ENCODE data around the gene CORO2A.
"Not testable (repeated sequence)": the region's sequence is repeated elsewhere in the genome, so short reads cannot be mapped to it uniquely, and the experiment has no call there.

The CORO2A gene

DNA sequence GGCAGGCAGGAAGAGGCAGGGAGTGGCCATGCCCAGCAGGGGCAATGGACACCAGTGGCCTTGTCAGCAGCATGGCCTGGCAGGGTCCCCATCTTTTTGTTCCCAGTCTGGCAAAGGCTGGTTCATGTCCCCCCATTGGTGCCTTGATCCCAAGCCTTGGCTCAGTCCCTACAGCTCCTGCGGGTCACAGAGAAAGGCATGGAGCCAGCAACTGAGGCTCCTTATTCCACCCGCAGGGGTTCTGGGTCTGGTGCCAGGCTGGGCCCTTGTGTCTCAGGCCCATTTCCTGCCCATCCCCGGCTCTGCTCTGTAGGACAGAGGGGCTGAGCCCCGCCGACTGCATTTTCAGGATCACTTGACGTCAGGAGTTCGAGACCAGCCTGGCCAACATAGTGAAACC, 87.4 kb downstream of the CORO2A start:
- no peak for DNase-seq

DNA sequence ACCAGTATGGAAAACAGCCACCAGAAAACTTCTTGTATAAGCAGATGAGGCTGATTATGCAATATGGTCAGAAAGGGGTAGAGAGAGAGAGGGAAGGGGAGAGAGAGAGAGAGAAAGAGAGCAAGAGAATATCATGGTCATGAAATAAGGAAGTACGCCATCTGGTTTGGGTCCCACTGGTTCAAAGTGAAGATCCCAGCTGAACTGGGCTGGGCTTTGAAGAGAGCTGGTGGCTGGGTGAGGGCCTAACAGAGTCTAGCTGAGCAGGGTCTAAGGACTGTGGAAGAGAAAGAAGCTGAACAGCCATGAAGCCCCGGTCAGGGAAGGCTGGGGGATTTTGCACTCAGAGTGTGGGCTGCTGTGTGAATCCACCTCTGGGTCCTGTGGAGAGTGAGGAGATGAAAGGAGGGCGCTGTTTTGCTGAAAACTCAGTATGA, 88.0 kb downstream of the CORO2A start:
- DNase-seq, result no peak

GRCh38 chr9:98101868-98102273, 90.6 kb downstream of the CORO2A start:
- peak; percentile 54 to 77 for DNase-seq

GRCh38 chr9:98101416-98101815, 91.0 kb downstream of the CORO2A start:
- DNase-seq, result no peak

GRCh38 chr9:98100456-98100855, 92.0 kb downstream of the CORO2A start:
- DNase-seq, result no peak

- no peak for DNase-seq
These were observed 92.5 kb downstream of the CORO2A start for GRCh38 chr9:98099898-98100297.

DNA sequence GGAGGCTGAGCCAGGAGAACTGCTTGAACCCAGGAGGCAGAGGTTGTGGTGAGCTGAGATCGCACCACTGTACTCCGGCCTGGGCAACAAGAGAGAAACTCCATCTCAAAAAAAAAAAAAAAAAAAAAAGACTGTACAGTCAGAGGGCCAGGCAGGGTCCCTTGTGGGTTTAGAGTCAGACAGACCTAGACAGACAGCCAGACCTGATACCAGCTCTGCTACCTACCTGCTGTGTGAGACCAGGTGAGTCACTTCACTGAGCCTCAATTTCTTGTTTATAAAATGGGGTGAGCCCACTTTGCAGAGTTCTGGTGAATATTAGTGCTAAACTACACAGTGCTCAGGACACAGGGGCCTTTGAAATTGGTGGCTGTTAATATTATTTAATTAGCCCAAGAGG, 93.1 kb downstream of the CORO2A start:
- DNase-seq, result no peak

- peak in 1 of 2 experiments; percentile 41 for DNase-seq
These were observed 94.6 kb downstream of the CORO2A start for GRCh38 chr9:98097836-98098235.

DNA sequence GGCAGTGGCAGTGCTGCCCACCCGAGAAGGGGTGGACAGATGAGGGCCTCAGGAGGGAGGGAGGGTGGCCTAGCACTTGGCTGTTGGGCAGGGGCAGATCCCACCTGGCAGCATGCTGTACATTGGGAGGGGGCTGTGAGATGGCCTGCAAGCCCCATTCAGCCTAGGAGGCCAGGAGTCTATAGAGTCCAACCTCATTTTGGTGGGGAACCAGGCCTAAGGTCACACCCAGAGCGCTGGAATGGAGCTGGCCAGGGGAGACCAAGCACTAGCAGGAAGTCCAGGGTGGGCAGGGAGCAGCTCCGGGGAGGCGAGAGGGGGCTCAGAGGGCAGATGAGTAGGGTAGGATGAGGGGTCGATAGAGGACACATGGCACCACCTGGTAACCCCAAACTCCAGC, 96.3 kb downstream of the CORO2A start:
- DNase-seq, result no peak

- DNase-seq, result no peak
These were observed 97.0 kb downstream of the CORO2A start for GRCh38 chr9:98095401-98095800.

DNA sequence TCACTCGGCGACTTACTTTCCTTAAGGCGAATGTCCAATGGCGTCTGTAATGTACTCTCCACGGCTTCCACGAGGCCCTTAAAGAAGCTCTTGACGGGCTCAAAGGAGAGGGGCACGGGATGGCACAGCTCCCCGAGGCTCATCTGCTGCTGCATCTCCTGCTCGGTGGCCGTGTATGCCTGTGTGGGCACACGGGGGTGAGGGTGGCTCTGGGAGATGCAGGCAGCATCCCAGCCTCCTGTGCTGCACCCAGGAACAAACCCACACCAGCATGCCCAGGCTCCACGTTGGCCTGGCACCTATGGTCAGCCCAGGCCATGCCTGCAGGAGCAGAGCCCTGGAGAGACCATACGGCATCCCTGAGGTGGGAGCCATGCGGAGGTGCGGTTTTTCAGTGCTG, 97.6 kb downstream of the CORO2A start:
- no peak for DNase-seq

DNA sequence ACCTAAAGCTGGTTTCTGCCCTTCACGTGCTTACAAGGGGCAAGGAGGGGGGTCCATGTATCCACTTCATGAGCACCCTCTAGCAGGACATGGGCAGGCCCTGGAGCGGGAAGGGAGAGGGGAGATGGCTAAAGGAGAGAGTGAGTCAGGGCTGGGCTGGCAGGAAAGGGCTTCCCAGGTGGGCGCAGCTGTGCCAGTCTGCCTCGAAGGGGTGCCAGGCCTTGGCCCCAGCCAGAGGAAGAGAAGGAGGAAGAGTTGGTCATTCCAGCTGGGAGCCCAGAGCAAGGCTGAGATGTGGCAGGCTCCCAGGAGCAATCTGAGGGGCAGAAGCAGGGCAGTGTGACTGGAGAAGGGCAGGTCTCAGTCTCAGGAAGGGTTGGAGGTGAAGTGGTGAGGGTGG, 98.1 kb downstream of the CORO2A start:
- DNase-seq, result no peak

DNA sequence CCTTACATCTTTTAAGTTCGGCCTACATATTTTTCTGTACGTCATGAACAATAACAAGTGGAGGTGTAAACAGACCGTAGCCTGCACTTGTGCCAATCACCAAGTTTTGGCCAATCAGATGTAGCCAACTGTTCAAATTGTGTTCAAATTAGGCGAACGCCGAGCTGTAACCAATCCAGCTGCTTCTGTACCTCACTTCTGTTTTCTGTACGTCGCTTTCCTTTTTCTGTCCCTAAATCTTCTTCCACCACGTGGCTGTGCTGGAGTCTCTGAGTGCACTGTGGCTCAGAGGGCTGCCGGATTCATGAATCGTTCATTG, 99.9 kb downstream of the CORO2A start:
- no peak for DNase-seq

DNA sequence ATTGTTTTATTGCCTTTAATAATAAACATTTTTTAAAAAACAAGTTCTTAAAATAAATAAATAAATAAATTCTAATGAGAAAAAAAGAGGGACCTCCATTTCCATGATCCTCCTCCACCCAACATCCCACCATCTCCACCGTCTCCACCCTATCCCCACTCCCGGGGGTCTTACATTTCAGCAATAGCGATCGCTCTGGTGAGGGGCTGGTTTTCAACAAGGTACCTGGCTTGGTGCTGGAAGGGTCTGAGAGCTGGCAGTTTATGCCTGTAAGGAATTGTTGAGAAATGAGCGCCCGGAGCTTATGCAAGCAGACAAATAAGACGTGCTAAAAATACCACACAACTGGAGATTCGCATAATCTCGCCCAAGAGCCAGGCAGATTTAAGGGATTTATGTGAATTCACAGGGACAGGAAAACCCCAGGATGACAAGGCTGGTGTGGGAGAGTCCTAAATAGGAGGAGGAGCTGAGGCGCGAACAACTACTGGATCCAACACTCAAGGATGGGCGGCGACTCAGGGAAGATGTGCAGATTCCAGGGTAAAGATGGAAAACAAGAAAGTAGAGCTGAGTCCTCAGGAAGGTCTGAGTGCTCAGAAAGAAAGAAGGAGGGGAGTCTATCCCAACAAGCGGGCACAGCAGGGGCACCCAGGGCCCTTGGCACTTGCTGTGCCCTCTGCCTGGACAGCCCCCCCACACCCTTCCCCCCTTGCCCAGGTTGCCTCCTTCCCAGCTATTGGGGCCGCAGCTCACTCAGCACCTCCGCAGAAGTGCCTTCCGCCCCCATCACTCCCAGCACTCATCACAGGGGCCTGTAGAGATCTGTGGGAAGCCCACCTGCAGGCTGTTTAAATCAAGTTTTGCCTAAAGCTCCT, 100.5 kb downstream of the CORO2A start:
- no peak for DNase-seq

DNA sequence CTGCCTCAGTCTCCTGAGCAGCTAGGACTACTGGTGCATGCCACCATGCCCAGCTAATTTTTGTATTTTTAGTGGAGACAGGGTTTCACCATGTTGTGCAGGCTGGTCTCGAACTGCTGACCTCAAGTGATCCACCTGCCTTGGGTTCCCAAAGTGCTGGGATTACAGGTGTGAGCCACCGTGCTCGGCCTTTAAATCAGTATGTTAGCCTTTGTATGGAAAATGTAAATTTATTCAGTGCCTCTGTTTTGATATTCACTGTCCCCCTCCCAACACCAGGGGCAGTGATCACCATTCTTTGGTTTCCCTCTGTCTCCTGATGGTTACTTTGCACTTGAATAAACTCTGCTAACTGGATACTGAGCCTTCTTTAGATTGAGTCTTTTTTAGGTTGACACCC, 101.8 kb downstream of the CORO2A start:
- not testable (repeated sequence) for DNase-seq

DNA sequence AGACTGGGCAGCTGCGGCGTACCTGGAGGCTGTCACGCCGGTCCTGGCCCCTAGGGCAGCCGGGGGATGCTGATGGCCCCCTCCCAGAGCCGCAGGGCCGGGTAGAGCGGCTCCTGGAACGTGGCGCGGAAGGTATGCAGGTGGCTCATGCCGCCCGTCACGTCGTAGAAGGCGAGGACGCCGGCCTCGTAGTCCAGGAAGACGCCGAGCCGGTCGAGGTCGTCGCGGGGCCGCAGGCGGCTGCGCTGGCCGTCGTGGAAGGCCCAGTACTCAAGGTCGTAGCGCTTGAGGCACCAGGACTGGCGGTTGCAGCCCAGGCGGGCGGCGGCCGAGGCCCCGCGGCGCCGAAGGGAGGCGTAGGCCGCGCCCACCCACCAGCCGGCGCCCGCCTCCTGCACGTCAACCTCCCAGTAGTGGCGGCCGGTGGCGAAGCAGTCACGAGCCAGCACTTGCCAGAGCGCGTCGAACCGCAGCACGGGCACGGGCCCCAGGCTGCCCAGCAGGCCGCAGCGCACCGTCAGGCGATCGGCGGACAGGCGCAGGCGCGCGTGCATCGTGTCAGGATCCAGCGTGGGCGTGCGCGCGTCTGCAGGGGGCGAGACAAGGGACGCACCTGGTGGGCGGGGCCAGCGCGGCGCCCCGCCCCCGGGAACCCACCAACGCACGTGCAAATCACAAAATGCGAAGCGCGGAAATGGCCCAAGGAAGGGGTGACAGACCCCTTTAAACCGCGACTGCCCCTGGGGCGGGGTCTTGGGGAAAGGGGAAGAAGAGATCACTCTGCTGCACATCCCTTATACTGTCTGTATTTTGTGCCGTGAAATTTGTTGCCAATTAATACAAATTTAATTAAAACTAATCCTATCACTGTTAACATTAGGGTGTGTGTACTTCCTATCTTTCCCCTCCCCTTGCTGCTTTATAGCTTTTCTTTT, 104.8 kb downstream of the CORO2A start:
- peak; percentile 30 to 36 for DNase-seq

DNA sequence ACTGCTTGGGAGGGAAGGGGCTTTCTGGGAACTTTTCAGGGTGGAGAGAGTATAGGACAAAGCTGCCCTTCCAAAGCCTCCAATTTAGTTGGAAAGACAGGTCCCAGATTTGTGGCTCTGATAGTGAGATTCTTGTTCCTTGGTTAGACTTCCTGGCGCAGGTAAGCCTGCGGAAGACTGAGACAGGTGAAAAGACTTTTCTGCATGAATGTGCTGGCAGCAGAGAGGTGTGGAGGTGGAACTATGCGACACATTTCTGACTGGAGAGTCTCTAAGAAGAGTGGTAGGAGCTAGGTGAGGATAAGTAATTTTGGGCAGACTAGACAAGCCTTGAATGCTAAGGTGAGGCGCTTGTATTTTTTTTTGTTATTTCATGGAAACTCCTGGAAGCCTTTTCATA, 106.0 kb downstream of the CORO2A start:
- no peak for DNase-seq

DNA sequence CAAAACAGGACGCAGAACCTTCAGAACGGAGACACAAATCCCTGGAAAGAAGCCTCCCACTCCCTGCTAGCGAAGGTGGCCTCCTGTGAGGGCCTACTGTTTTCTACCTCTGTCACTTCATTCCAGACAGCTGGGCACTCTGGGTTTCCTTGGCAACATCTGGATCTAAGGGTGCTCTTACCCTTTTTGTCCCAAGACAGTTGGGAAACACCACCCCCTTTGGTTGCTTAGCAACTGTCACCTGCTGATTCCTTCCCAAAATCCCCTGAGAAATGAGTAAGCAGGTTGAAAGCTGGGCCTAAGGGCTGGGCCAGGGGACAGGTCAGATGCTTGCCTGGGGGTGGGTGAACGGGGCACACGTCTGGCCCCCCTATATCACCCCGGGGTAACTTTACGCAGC, 106.5 kb downstream of the CORO2A start:
- DNase-seq, result no peak

DNA sequence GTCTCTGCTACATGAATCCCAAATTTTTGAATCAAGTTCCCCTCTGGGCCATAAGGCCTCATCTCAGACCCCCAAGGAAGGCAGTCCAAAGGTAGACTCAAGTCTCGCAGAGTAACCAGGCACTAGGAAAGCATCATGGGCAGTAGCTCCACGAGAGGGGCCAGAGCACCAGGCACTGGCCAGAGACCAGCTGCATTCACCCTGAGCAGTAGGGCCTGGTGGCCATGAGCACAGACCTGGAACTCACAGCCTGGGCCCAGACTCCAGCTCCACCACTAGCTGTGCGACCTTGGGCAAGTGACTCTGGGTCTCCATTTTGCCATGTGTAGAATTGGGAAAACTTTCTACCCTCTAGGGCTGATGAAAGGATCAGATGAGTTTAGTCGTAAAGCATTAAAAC, 107.4 kb downstream of the CORO2A start:
- DNase-seq, result no peak

GRCh38 chr9:98084396-98084795, 108.0 kb downstream of the CORO2A start:
- DNase-seq, result no peak

- no peak for DNase-seq
These were observed 108.8 kb downstream of the CORO2A start for GRCh38 chr9:98083566-98084183.

GRCh38 chr9:98083061-98083501, 109.4 kb downstream of the CORO2A start:
- no peak for DNase-seq

GRCh38 chr9:98081477-98082219, 110.8 kb downstream of the CORO2A start:
- DNase-seq, result peak in 1 of 2 experiments; percentile 72

Data from stimulated activated CD4-positive, alpha-beta T cell treated with anti-CD3 and anti-CD28 coated beads, Interleukin-4, amount 100 ng/mL, for 4 hours (primary cell).